LNCAP (cell line): ENCODE results near the gene GDI2.

Source experiments
- CTCF ChIP-seq: fragments of 450-650 bp; IDR thresholded peaks from 2 replicates; pipeline ENCODE4 v1.5.1; 2017; ENCODE audit warnings: mild to moderate bottlenecking

GDI2 gene

GRCh38 chr10:5817322-5818047 lies 4.3 kb upstream of the GDI2 start:
- no peak for TF ChIP-seq CTCF

- no peak for TF ChIP-seq CTCF
These were observed 2.9 kb upstream of the GDI2 start for GRCh38 chr10:5816170-5816569.

- TF ChIP-seq CTCF: no peak
These were observed 1.2 kb upstream of the GDI2 start for GRCh38 chr10:5814110-5815107.

GRCh38 chr10:5813091-5813340 lies 218 bp downstream of the GDI2 start:
- no peak for TF ChIP-seq CTCF

GRCh38 chr10:5812283-5813090 lies 747 bp downstream of the GDI2 start:
- TF ChIP-seq CTCF: no peak

- TF ChIP-seq CTCF: no peak
These were observed 1.8 kb downstream of the GDI2 start for GRCh38 chr10:5811387-5811821.

- no peak for TF ChIP-seq CTCF
These were observed 3.0 kb downstream of the GDI2 start for GRCh38 chr10:5810225-5810624.
